Thymus (tissue), 11 donors: Measurements from ENCODE around the gene PBXIP1. TPM values are rescaled to one million over a fixed set of nuclear protein-coding genes. Genes with fewer than 3 reads are reported as not detected.
"Not testable (repeated sequence)": the region's sequence is repeated elsewhere in the genome, so short reads cannot be mapped to it uniquely, and the experiment has no call there.

Source experiments
- DNase-seq, 9 donors: peaks; one replicate each; pipeline ENCODE4 v3.0.0-alpha.2; 2013; ENCODE audit warnings: low spot score in 9 of 9, low read depth in 6 of 9, missing footprints in 1 of 9
- H3K27ac ChIP-seq, 2 donors: one replicate each; pipeline ENCODE4 v1.5.1; 2013; ENCODE audit warnings: control low read depth in 1 of 2, low read depth in 1 of 2, low read length in 1 of 2, mild to moderate bottlenecking in 1 of 2, moderate library complexity in 1 of 2
- H3K27me3 ChIP-seq, 2 donors: one replicate each; pipeline ENCODE4 v1.5.1; 2013; ENCODE audit warnings: low read length in 1 of 2; ENCODE audit not compliant: control insufficient read depth in 2 of 2, insufficient read depth in 1 of 2
- H3K36me3 ChIP-seq, 2 donors: one replicate each; pipeline ENCODE4 v1.5.1; 2013; ENCODE audit warnings: low read length in 1 of 2, mild to moderate bottlenecking in 1 of 2, moderate library complexity in 1 of 2; ENCODE audit not compliant: control insufficient read depth in 2 of 2, insufficient read depth in 2 of 2
- H3K4me1 ChIP-seq, 2 donors: one replicate each; pipeline ENCODE4 v1.5.1; 2013; ENCODE audit warnings: low read length in 2 of 2; ENCODE audit not compliant: control insufficient read depth in 2 of 2, insufficient read depth in 2 of 2
- H3K4me3 ChIP-seq, 2 donors: one replicate each; pipeline ENCODE4 v1.5.1; 2013; ENCODE audit warnings: low read length in 2 of 2, control low read depth in 1 of 2, mild to moderate bottlenecking in 1 of 2
- H3K9me3 ChIP-seq, 2 donors: one replicate each; pipeline ENCODE4 v1.5.1; 2013; ENCODE audit warnings: low read length in 1 of 2, mild to moderate bottlenecking in 1 of 2; ENCODE audit not compliant: control insufficient read depth in 2 of 2, insufficient read depth in 1 of 2
- WGBS: extraction: QIAGEN DNeasy Blood & Tissue Kit; methylation state at CpG from one replicate; pipeline ENCODE4 v1.1.7; 2013; 5-methylcytosine and 5-hydroxymethylcytosine counted together
- polyA plus RNA-seq: library from polyadenylated mRNA; stranded (reverse); fragments of 200-250 nt; gene quantifications from one replicate; pipeline ENCODE4 v1.2.3, GENCODE V29; 2013
- total RNA-seq: library from RNA; stranded (reverse); fragments of 120-200 nt; gene quantifications from one replicate; pipeline ENCODE4 v1.2.4, GENCODE V29; 2013
- donor health status: healthy.

The PBXIP1 gene
- total and polyA plus RNA-seq, 2 donors: 91.5 to 104 TPM

- Histone ChIP-seq H3K9me3 (peaks cover 0 to 8% of the 10 kb centered on the region in 2 donors), H3K27ac (no peak overlapping the region), H3K36me3 (peaks cover 0 to 2% of the 10 kb centered on the region in 2 donors), H3K4me1 (no peaks in the 10 kb centered on the region), H3K27me3 (no peaks in the 10 kb centered on the region), H3K4me3 (no peak overlapping the region)
- WGBS: 95% methylated on average over 8 of the region's 8 CpGs
- DNase-seq: no peak
Measured at GRCh38 chr1:154911691-154912550, 44.0 kb downstream of the PBXIP1 start.

GRCh38 chr1:154910851-154911250 lies 45.0 kb downstream of the PBXIP1 start:
- Histone ChIP-seq H3K36me3 (no peaks in the 10 kb centered on the region), H3K27me3 (no peaks in the 10 kb centered on the region), H3K9me3 (peaks cover 0 to 10% of the 10 kb centered on the region in 2 donors), H3K27ac (no peak overlapping the region), H3K4me3 (no peak overlapping the region), H3K4me1 (no peaks in the 10 kb centered on the region)
- WGBS: 98% methylated on average over 5 of the region's 5 CpGs
- DNase-seq: no peak

- Histone ChIP-seq H3K4me3 (no peak overlapping the region), H3K36me3 (no peaks in the 10 kb centered on the region), H3K27me3 (no peaks in the 10 kb centered on the region), H3K27ac (no peak overlapping the region), H3K4me1 (no peaks in the 10 kb centered on the region), H3K9me3 (peaks cover 0 to 10% of the 10 kb centered on the region in 2 donors)
- over 99% methylated on average over 5 of the region's 5 CpGs for WGBS
- no peak for DNase-seq
Measured at GRCh38 chr1:154908937-154909336, 47.0 kb downstream of the PBXIP1 start.

GRCh38 chr1:154908129-154908528 lies 47.8 kb downstream of the PBXIP1 start:
- H3K36me3 ChIP-seq, H3K4me1 ChIP-seq, H3K27ac ChIP-seq, H3K4me3 ChIP-seq, H3K27me3 ChIP-seq, DNase-seq: not testable (repeated sequence)
- 92% methylated on average over 3 of the region's 3 CpGs for WGBS
- peaks cover 0 to 10% of the 10 kb centered on the region in 2 donors for H3K9me3 ChIP-seq

GRCh38 chr1:154906621-154907081 lies 49.2 kb downstream of the PBXIP1 start:
- Histone ChIP-seq H3K27ac (no peak overlapping the region), H3K27me3 (no peaks in the 10 kb centered on the region), H3K36me3 (no peaks in the 10 kb centered on the region), H3K9me3 (peaks cover 0 to 10% of the 10 kb centered on the region in 2 donors), H3K4me3 (no peak overlapping the region), H3K4me1 (no peaks in the 10 kb centered on the region)
- WGBS: 90% methylated on average over 7 of the region's 7 CpGs
- no peak for DNase-seq

- Histone ChIP-seq H3K36me3 (no peaks in the 10 kb centered on the region), H3K27me3 (no peaks in the 10 kb centered on the region), H3K27ac (no peak overlapping the region), H3K9me3 (peaks cover 0 to 3% of the 10 kb centered on the region in 2 donors), H3K4me1 (no peaks in the 10 kb centered on the region), H3K4me3 (no peak overlapping the region)
- no peak for DNase-seq
- 59% methylated on average over 3 of the region's 3 CpGs for WGBS
Measured at GRCh38 chr1:154902938-154903566, 52.8 kb downstream of the PBXIP1 start.

- H3K4me1 ChIP-seq: no peaks in the 10 kb centered on the region
- no peaks in the 10 kb centered on the region for H3K27me3 ChIP-seq
- DNase-seq: no peak
- no peaks in the 10 kb centered on the region for H3K9me3 ChIP-seq
- no peaks in the 10 kb centered on the region for H3K36me3 ChIP-seq
- H3K4me3 ChIP-seq: no peak overlapping the region
- WGBS: 54% methylated on average over 1 of the region's 1 CpG
- H3K27ac ChIP-seq: no peak overlapping the region
Measured at GRCh38 chr1:154901591-154901990, 54.3 kb downstream of the PBXIP1 start.

- Histone ChIP-seq H3K9me3 (no peaks in the 10 kb centered on the region), H3K4me3 (no peak overlapping the region), H3K36me3 (no peaks in the 10 kb centered on the region), H3K27ac (no peak overlapping the region), H3K27me3 (no peaks in the 10 kb centered on the region), H3K4me1 (no peaks in the 10 kb centered on the region)
- 97% methylated on average over 6 of the region's 6 CpGs for WGBS
- DNase-seq: no peak
Measured at GRCh38 chr1:154899041-154899440, 56.9 kb downstream of the PBXIP1 start.

GRCh38 chr1:154896771-154897286 lies 59.1 kb downstream of the PBXIP1 start:
- Histone ChIP-seq H3K27me3 (no peaks in the 10 kb centered on the region), H3K4me3 (no peak overlapping the region), H3K27ac (no peak overlapping the region), H3K36me3 (no peaks in the 10 kb centered on the region), H3K4me1 (no peaks in the 10 kb centered on the region), H3K9me3 (no peaks in the 10 kb centered on the region)
- DNase-seq: no peak
- 88% methylated on average over 10 of the region's 10 CpGs for WGBS
